Measurements from ENCODE around the gene CEP63. TPM values are rescaled to one million over a fixed set of nuclear protein-coding genes. Genes with fewer than 3 reads are reported as not detected.

Gene CEP63
- total RNA-seq, 1 donor from 2014 or later = 22.1 TPM

- Histone ChIP-seq H3K9me3 (no peaks in the 10 kb centered on the region), H3K27ac (no peak overlapping the region), H3K27me3 (no peaks in the 10 kb centered on the region), H3K4me3 (no peak overlapping the region), H3K4me1 (no peaks in the 10 kb centered on the region), H3K36me3 (no peaks in the 10 kb centered on the region)
- ATAC-seq (peak; percentile 12), DNase-seq (no peak)
- intact Hi-C loops (cut with DNase I) = no loop called here
- TF ChIP-seq CTCF (IDR thresholded peaks at IDR 0.05) = no peak
Measured at GRCh38 chr3:134597390-134597970, 111.6 kb downstream of the CEP63 start.

GRCh38 chr3:134598763-134599545, 113.1 kb downstream of the CEP63 start:
- no peaks in the 10 kb centered on the region for H3K4me1 ChIP-seq
- intact Hi-C loops (cut with DNase I) = no loop called here
- no peaks in the 10 kb centered on the region for H3K36me3 ChIP-seq
- H3K4me3 ChIP-seq = no peak overlapping the region
- no peak overlapping the region for H3K27ac ChIP-seq
- ATAC-seq = no peak
- TF ChIP-seq CTCF (IDR thresholded peaks at IDR 0.05) = no peak
- no peaks in the 10 kb centered on the region for H3K27me3 ChIP-seq
- no peak for DNase-seq
- H3K9me3 ChIP-seq = no peaks in the 10 kb centered on the region

GRCh38 chr3:134600206-134600605, 114.3 kb downstream of the CEP63 start:
- Histone ChIP-seq H3K4me1 (no peaks in the 10 kb centered on the region), H3K27ac (no peak overlapping the region), H3K36me3 (no peaks in the 10 kb centered on the region), H3K27me3 (no peaks in the 10 kb centered on the region), H3K9me3 (no peaks in the 10 kb centered on the region), H3K4me3 (no peak overlapping the region)
- no peak for TF ChIP-seq CTCF (IDR thresholded peaks at IDR 0.05)
- DNase-seq (no peak), ATAC-seq (no peak)
- intact Hi-C loops (cut with DNase I) = no loop called here

GRCh38 chr3:134600685-134601463, 115.0 kb downstream of the CEP63 start:
- peak; percentile 78 for ATAC-seq
- no peaks in the 10 kb centered on the region for H3K9me3 ChIP-seq
- no peaks in the 10 kb centered on the region for H3K36me3 ChIP-seq
- H3K27ac ChIP-seq = no peak overlapping the region
- H3K4me3 ChIP-seq = no peak overlapping the region
- H3K27me3 ChIP-seq = no peaks in the 10 kb centered on the region
- intact Hi-C loops (cut with DNase I) = no loop called here
- peak; percentile 94 for TF ChIP-seq CTCF (IDR thresholded peaks at IDR 0.05)
- DNase-seq = peak; percentile 85
- no peaks in the 10 kb centered on the region for H3K4me1 ChIP-seq

GRCh38 chr3:134601539-134602439, 115.9 kb downstream of the CEP63 start:
- Histone ChIP-seq H3K27ac (no peak overlapping the region), H3K27me3 (no peaks in the 10 kb centered on the region), H3K9me3 (no peaks in the 10 kb centered on the region), H3K4me3 (no peak overlapping the region), H3K36me3 (no peaks in the 10 kb centered on the region), H3K4me1 (peaks cover 5% of the 10 kb centered on the region)
- no peak for TF ChIP-seq CTCF (IDR thresholded peaks at IDR 0.05)
- intact Hi-C loops (cut with DNase I) = no loop called here
- no peak for ATAC-seq
- no peak for DNase-seq

Measured in upper lobe of right lung (tissue), 1 donor.